GM12878 (cell line): ENCODE results near the gene PPP1R13B. TPM values are rescaled to one million over a fixed set of nuclear protein-coding genes. Genes with fewer than 3 reads are reported as not detected.

Source experiments
- ATAC-seq: fragments of 200-7000 bp; cut with Tn5 transposase; 3 replicates; pipeline ENCODE4 v1.9.1; 2020; ENCODE audit warnings: mild to moderate bottlenecking, moderate library complexity
- BruUV-seq: library from RNA; stranded (reverse); fragments of 400-500 nt; replicated peaks from 2 replicates; lab custom pipeline; 2021; lab: Mats Ljungman, UMichigan
- CTCF ChIA-PET: fragments of 300-600 bp; sonication (Branson Sonifier 250); formaldehyde crosslinking; extraction: SDS; loops from one replicate; lab custom pipeline; 2021; ENCODE audit warnings: inconsistent platforms; lab: Yijun Ruan, JAX
- POLR2A ChIA-PET: fragments of 350-600 bp; formaldehyde crosslinking; extraction: SDS; loops from one replicate; lab custom pipeline; 2021; ENCODE audit warnings: inconsistent platforms; lab: Charles Lee
- RAD21 ChIA-PET: fragments of 300-600 bp; sonication (Branson Sonifier 250); formaldehyde crosslinking; loops from one replicate; lab custom pipeline; 2023; ENCODE audit warnings: antibody characterized with exemption; ENCODE audit not compliant: unreplicated experiment; lab: Charles Lee
- SMC1A ChIA-PET: fragments of 300-600 bp; sonication (Branson Sonifier 250); formaldehyde crosslinking; loops from one replicate; lab custom pipeline; 2023; ENCODE audit not compliant: unreplicated experiment, uncharacterized antibody; lab: Charles Lee
- DNase-seq: peaks from one replicate; pipeline ENCODE4 v3.0.0-alpha.2; 2011; ENCODE audit warnings: low read depth, low spot score
- FAIRE-seq: peaks from 3 replicates; lab custom pipeline; 2011; peaks lifted over from hg19 to GRCh38; lab: Jason Lieb, UNC
- H2AFZ ChIP-seq: 2 replicates; pipeline ENCODE4 v1.6.0; 2011; ENCODE audit warnings: low read depth, low read length, control low read depth; ENCODE audit not compliant: control insufficient read depth
- H3K27ac ChIP-seq: 2 replicates; pipeline ENCODE4 v1.5.1; 2011; ENCODE audit warnings: control low read depth; ENCODE audit not compliant: control insufficient read depth, insufficient read depth
- H3K27me3 ChIP-seq, 2 experiments: replicated peaks in 1 of 2; 2 replicates each; pipeline versions ENCODE4 v1.6.0 to v1.6.1; 2011; ENCODE audit warnings: low read length in 1 of 2; ENCODE audit not compliant: control insufficient read depth in 2 of 2, insufficient read depth in 2 of 2
- H3K36me3 ChIP-seq, 2 experiments: 2 replicates each; pipeline ENCODE4 v1.5.1; 2011; ENCODE audit warnings: low read length in 1 of 2; ENCODE audit not compliant: control insufficient read depth in 2 of 2, insufficient read depth in 2 of 2
- H3K4me1 ChIP-seq: 2 replicates; pipeline ENCODE4 v1.6.1; 2011; ENCODE audit warnings: mild to moderate bottlenecking, low read length, moderate library complexity, mixed read lengths; ENCODE audit not compliant: control insufficient read depth, insufficient read depth
- H3K4me2 ChIP-seq: 2 replicates; pipeline ENCODE4 v1.6.0; 2011; ENCODE audit warnings: control low read depth; ENCODE audit not compliant: control insufficient read depth, insufficient read depth
- H3K4me3 ChIP-seq: fragments of 200-600 bp; sonication (generic); 2 replicates; pipeline ENCODE4 v1.5.1; 2016
- H3K79me2 ChIP-seq: 2 replicates; pipeline ENCODE4 v1.6.0; 2011; ENCODE audit warnings: low read length; ENCODE audit not compliant: control insufficient read depth, insufficient read depth
- H3K9ac ChIP-seq: 2 replicates; pipeline ENCODE4 v1.8.0; 2011; ENCODE audit warnings: low read length, control low read depth, mixed read lengths; ENCODE audit not compliant: control insufficient read depth, insufficient read depth
- H3K9me3 ChIP-seq: replicated peaks from 3 replicates; pipeline ENCODE4 v1.5.1; 2011; ENCODE audit warnings: mild to moderate bottlenecking, low read length; ENCODE audit not compliant: control insufficient read depth, insufficient read depth
- H4K20me1 ChIP-seq: 2 replicates; pipeline ENCODE4 v1.6.0; 2011; ENCODE audit not compliant: control insufficient read depth, insufficient read depth
- BRCA1 ChIP-seq: IDR thresholded peaks from 2 replicates; pipeline ENCODE4 v1.6.1; 2011; ENCODE audit warnings: low read depth, low read length, improper control_type of control experiment
- CBX5 ChIP-seq: sonication (generic); IDR thresholded peaks from 2 replicates; pipeline ENCODE4 v1.6.1; 2016; ENCODE audit warnings: low read depth, moderate library complexity, mild to moderate bottlenecking, inconsistent platforms
- CREB1 ChIP-seq: IDR thresholded peaks from 2 replicates; pipeline ENCODE4 v1.6.1; 2012; ENCODE audit warnings: low read depth, mild to moderate bottlenecking, inconsistent platforms
- GABPA ChIP-seq: IDR thresholded peaks from 2 replicates; pipeline ENCODE4 v1.6.1; 2014; ENCODE audit warnings: antibody characterized with exemption, low read depth, mild to moderate bottlenecking, inconsistent platforms
- HDGF ChIP-seq: fragments of 450-650 bp; IDR thresholded peaks from 2 replicates; pipeline ENCODE4 v1.6.1; 2016; ENCODE audit warnings: antibody characterized with exemption
- IKZF2 ChIP-seq, 2 experiments: fragments of 450-650 bp; IDR thresholded peaks; 2 replicates each; pipeline ENCODE4 v1.6.1; 2017; ENCODE audit warnings: mild to moderate bottlenecking in 2 of 2, moderate library complexity in 2 of 2
- JUND ChIP-seq: IDR thresholded peaks from 2 replicates; pipeline ENCODE4 v1.6.1; 2012; ENCODE audit warnings: low read depth, mild to moderate bottlenecking, low read length, improper control_type of control experiment, moderate library complexity
- KLF5 ChIP-seq: fragments of 450-650 bp; IDR thresholded peaks from 2 replicates; pipeline ENCODE4 v1.6.1; 2014; ENCODE audit warnings: mild to moderate bottlenecking; ENCODE audit not compliant: partially characterized antibody
- POLR2AphosphoS2 ChIP-seq: IDR thresholded peaks from 2 replicates; pipeline ENCODE4 v1.6.1; 2011; ENCODE audit warnings: low read depth, mild to moderate bottlenecking, low read length, improper control_type of control experiment, moderate library complexity
- RBBP5 ChIP-seq: fragments of 200-600 bp; sonication (generic); conservative IDR thresholded peaks from 2 replicates; pipeline ENCODE4 v1.6.1; 2016
- SMAD5 ChIP-seq: IDR thresholded peaks from 2 replicates; pipeline ENCODE4 v1.6.1; 2016; ENCODE audit warnings: antibody characterized with exemption, low read depth
- STAT3 ChIP-seq: IDR thresholded peaks from 2 replicates; pipeline ENCODE4 v1.6.1; 2011; ENCODE audit warnings: low read depth, low read length, improper control_type of control experiment
- YY1 ChIP-seq: IDR thresholded peaks from 2 replicates; pipeline ENCODE4 v1.6.1; 2011; ENCODE audit warnings: low read depth, mild to moderate bottlenecking, low read length
- ZBTB11 ChIP-seq: fragments of 450-650 bp; formaldehyde crosslinking; IDR thresholded peaks from 2 replicates; pipeline ENCODE4 v1.5.0; 2022; ENCODE audit warnings: mild to moderate bottlenecking, missing genetic modification characterization
- ZNF24 ChIP-seq: fragments of 450-650 bp; IDR thresholded peaks from 2 replicates; pipeline ENCODE4 v1.6.1; 2017; ENCODE audit warnings: antibody characterized with exemption, mild to moderate bottlenecking
- WGBS: methylation state at CpG from one replicate; pipeline ENCODE4 v1.1.6; 2016; ENCODE audit warnings: low lambda C conversion rate; ENCODE audit not compliant: insufficient replicate concordance, insufficient coverage; ENCODE audit errors: missing lambda C conversion rate; 5-methylcytosine and 5-hydroxymethylcytosine counted together
- in situ Hi-C: fragments of 300-500 bp; cut with MboI; formaldehyde crosslinking; loops from 9 replicates; pipeline ENCODE4 v1.14.3; 2018; ENCODE audit warnings: mixed read lengths
- intact Hi-C: fragments of 100-400 bp; cut with micrococcal nuclease; formaldehyde crosslinking; loops from one replicate; pipeline ENCODE4 v1.14.2; 2022; ENCODE audit not compliant: unreplicated experiment
- polyA plus RNA-seq, 11 experiments: library from polyadenylated mRNA; depleted of rRNA in 4 of 11; unstranded in 6 of 11; stranded (reverse) in 5 of 11; fragments of >200 nt; fragmentation: Nextera tagmentation in 4 of 11; fragmentation: Illumina TruSeq in 1 of 11; extraction: Ambion mirVana in 4 of 11; extraction: Trizol in 1 of 11; gene quantifications; 1 replicate in 1 of 11; 2 replicates in 10 of 11; pipeline versions ENCODE4 v1.2.1 to v1.2.3, GENCODE V29; 2011 to 2016; ENCODE audit warnings: inconsistent platforms in 2 of 11, missing spikeins in 2 of 11, low read depth in 1 of 11
- total RNA-seq, 4 experiments: library from RNA; depleted of rRNA in 3 of 4; stranded (reverse); fragments of >200 nt in 3 of 4; fragmentation: Illumina TruSeq in 1 of 4; extraction: Trizol in 1 of 4; gene quantifications; 2 replicates each; pipeline versions ENCODE4 v1.2.1 to v1.2.3, GENCODE V29; 2013 to 2021
- TF ChIP-seq, protein P1 (sequence below): fragments of 150-350 bp; IDR thresholded peaks from 2 replicates; pipeline ENCODE4 v1.6.1; 2014; ENCODE audit warnings: mild to moderate bottlenecking, low read depth, low read length
- TF ChIP-seq, protein P2 (sequence below): fragments of 450-650 bp; formaldehyde crosslinking; IDR thresholded peaks from 2 replicates; pipeline ENCODE4 v1.4.0; 2020; ENCODE audit warnings: mild to moderate bottlenecking, moderate library complexity

Gene PPP1R13B
- total and polyA plus RNA-seq, 10 of the 15 experiments (the other 5 are each of a cell fraction or from before 2014, with no cell fraction given) = 0.16 to 8.1 (median 3.2) TPM

GRCh38 chr14:103714063-103714724, 133.2 kb downstream of the PPP1R13B start:
- TSS peak; percentile 84 for BruUV-seq
- Histone ChIP-seq H4K20me1 (no peaks in the 10 kb centered on the region), H3K4me2 (peak overlapping the region; percentile 85), H3K79me2 (peaks cover 42% of the 10 kb centered on the region), H3K9ac (peak overlapping the region; percentile 88), H3K36me3 (peaks cover 0 to 6% of the 10 kb centered on the region in 2 experiments; a peak in 2 of 4 replicates), H3K27ac (peak overlapping the region; percentile 72; the same call in 1 of the 2 replicates), H3K4me1 (peaks cover 4% of the 10 kb centered on the region; the same call in 1 of the 2 replicates), H2AFZ (no peak overlapping the region), H3K27me3 (no peaks in the 10 kb centered on the region), H3K4me3 (peak overlapping the region; percentile 71), H3K9me3 (no peaks in the 10 kb centered on the region)
- DNase-seq (no peak), ATAC-seq (no peak), FAIRE-seq (no peak)
- ChIA-PET RAD21 (interaction anchor here (2.4 kb wide), 1 partner anchor 25 kb away, joined by 9 read pairs; no protein-coding TSS in a partner anchor), POLR2A (no interaction called here), CTCF (interaction anchor here (1.1 kb wide), 1 partner anchor 11 kb away, joined by 5 read pairs; no protein-coding TSS in a partner anchor), SMC1A (interaction anchor here (1.4 kb wide), 1 partner anchor 20 kb away, joined by 4 read pairs; no protein-coding TSS in a partner anchor)
- in situ Hi-C loops = no loop called here
- WGBS = 35% methylated on average over 15 of the region's 16 CpGs
- intact Hi-C loops = no loop called here
- TF ChIP-seq GABPA = no peak
- TF ChIP-seq, protein P1, sequence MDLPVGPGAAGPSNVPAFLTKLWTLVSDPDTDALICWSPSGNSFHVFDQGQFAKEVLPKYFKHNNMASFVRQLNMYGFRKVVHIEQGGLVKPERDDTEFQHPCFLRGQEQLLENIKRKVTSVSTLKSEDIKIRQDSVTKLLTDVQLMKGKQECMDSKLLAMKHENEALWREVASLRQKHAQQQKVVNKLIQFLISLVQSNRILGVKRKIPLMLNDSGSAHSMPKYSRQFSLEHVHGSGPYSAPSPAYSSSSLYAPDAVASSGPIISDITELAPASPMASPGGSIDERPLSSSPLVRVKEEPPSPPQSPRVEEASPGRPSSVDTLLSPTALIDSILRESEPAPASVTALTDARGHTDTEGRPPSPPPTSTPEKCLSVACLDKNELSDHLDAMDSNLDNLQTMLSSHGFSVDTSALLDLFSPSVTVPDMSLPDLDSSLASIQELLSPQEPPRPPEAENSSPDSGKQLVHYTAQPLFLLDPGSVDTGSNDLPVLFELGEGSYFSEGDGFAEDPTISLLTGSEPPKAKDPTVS = no peak
- no peak for TF ChIP-seq POLR2AphosphoS2
- no peak for TF ChIP-seq YY1
- TF ChIP-seq, protein P2, sequence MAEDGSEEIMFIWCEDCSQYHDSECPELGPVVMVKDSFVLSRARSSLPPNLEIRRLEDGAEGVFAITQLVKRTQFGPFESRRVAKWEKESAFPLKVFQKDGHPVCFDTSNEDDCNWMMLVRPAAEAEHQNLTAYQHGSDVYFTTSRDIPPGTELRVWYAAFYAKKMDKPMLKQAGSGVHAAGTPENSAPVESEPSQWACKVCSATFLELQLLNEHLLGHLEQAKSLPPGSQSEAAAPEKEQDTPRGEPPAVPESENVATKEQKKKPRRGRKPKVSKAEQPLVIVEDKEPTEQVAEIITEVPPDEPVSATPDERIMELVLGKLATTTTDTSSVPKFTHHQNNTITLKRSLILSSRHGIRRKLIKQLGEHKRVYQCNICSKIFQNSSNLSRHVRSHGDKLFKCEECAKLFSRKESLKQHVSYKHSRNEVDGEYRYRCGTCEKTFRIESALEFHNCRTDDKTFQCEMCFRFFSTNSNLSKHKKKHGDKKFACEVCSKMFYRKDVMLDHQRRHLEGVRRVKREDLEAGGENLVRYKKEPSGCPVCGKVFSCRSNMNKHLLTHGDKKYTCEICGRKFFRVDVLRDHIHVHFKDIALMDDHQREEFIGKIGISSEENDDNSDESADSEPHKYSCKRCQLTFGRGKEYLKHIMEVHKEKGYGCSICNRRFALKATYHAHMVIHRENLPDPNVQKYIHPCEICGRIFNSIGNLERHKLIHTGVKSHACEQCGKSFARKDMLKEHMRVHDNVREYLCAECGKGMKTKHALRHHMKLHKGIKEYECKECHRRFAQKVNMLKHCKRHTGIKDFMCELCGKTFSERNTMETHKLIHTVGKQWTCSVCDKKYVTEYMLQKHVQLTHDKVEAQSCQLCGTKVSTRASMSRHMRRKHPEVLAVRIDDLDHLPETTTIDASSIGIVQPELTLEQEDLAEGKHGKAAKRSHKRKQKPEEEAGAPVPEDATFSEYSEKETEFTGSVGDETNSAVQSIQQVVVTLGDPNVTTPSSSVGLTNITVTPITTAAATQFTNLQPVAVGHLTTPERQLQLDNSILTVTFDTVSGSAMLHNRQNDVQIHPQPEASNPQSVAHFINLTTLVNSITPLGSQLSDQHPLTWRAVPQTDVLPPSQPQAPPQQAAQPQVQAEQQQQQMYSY = no peak
- no peak for TF ChIP-seq IKZF2 (IDR thresholded peaks at IDR 0.05)
- no peak for TF ChIP-seq HDGF
- no peak for TF ChIP-seq SMAD5
- TF ChIP-seq STAT3 = no peak
- no peak for TF ChIP-seq RBBP5
- TF ChIP-seq CBX5 = no peak
- TF ChIP-seq KLF5 = no peak
- TF ChIP-seq ZBTB11 = no peak
- no peak for TF ChIP-seq ZNF24
- TF ChIP-seq JUND = no peak
- TF ChIP-seq BRCA1 = no peak
- no peak for TF ChIP-seq CREB1
